NCI-H187 (cell line): ENCODE results near the gene EIF4EBP2.

ENCODE experiments used
- DNase-seq, 2 experiments: peaks; one replicate each; lab custom pipeline; 2025; lab: John Stamatoyannopoulos, UW

Gene EIF4EBP2

GRCh38 chr10:70404036-70404786, at the start of gene EIF4EBP2:
TSS of gene EIF4EBP2 (plus strand) at chr10:70404145. CDS start at chr10:70404402, 257 bp downstream.
- DNase-seq, result peak; percentile 65 to 75

GRCh38 chr10:70354556-70354955, 49.4 kb upstream of the EIF4EBP2 start:
- no peak for DNase-seq

- no peak for DNase-seq
These were observed 48.6 kb upstream of the EIF4EBP2 start for GRCh38 chr10:70355051-70356021.

GRCh38 chr10:70357565-70357964, 46.4 kb upstream of the EIF4EBP2 start:
- DNase-seq, result no peak

GRCh38 chr10:70358446-70358845, 45.5 kb upstream of the EIF4EBP2 start:
- no peak for DNase-seq

GRCh38 chr10:70359017-70359550, 44.9 kb upstream of the EIF4EBP2 start:
- DNase-seq, result no peak

GRCh38 chr10:70360215-70360614, 43.7 kb upstream of the EIF4EBP2 start:
- no peak for DNase-seq

GRCh38 chr10:70362328-70362727, 41.6 kb upstream of the EIF4EBP2 start:
- no peak for DNase-seq

- DNase-seq, result no peak
These were observed 40.7 kb upstream of the EIF4EBP2 start for GRCh38 chr10:70363292-70363691.

- DNase-seq, result peak; percentile 42 to 43
These were observed 39.8 kb upstream of the EIF4EBP2 start for GRCh38 chr10:70363971-70364771.

GRCh38 chr10:70364772-70365091, 39.2 kb upstream of the EIF4EBP2 start:
- no peak for DNase-seq

GRCh38 chr10:70367195-70367796, 36.6 kb upstream of the EIF4EBP2 start:
- DNase-seq, result no peak

- no peak for DNase-seq
These were observed 35.0 kb upstream of the EIF4EBP2 start for GRCh38 chr10:70368774-70369482.

GRCh38 chr10:70369498-70370018, 34.4 kb upstream of the EIF4EBP2 start:
- no peak for DNase-seq

- DNase-seq, result no peak
These were observed 33.2 kb upstream of the EIF4EBP2 start for GRCh38 chr10:70370766-70371165.

GRCh38 chr10:70371846-70372245, 32.1 kb upstream of the EIF4EBP2 start:
- DNase-seq, result no peak

GRCh38 chr10:70374775-70375614, 28.9 kb upstream of the EIF4EBP2 start:
- DNase-seq, result no peak

GRCh38 chr10:70376436-70377378, 27.2 kb upstream of the EIF4EBP2 start:
- no peak for DNase-seq

GRCh38 chr10:70378122-70378521, 25.8 kb upstream of the EIF4EBP2 start:
- no peak for DNase-seq
